IMR-90 (cell line): ENCODE measurements around the gene PRKRIP1. TPM values are rescaled to one million over a fixed set of nuclear protein-coding genes. Genes with fewer than 3 reads are reported as not detected.

Source experiments
- ATAC-seq: fragments of 200-7000 bp; cut with Tn5 transposase; 2 replicates; pipeline ENCODE4 v1.9.1; 2020; ENCODE audit warnings: low read depth, mild to moderate bottlenecking, moderate library complexity
- BruUV-seq: library from RNA; stranded (reverse); fragments of 400-500 nt; replicated peaks from 2 replicates; lab custom pipeline; 2021; lab: Mats Ljungman, UMichigan
- CTCF ChIA-PET: fragments of 300-600 bp; formaldehyde crosslinking; extraction: SDS; loops from one replicate; lab custom pipeline; 2021; ENCODE audit warnings: antibody characterized with exemption; lab: Yijun Ruan, JAX
- POLR2A ChIA-PET: fragments of 300-600 bp; sonication (Branson Sonifier 250); formaldehyde crosslinking; loops from one replicate; lab custom pipeline; 2022; ENCODE audit warnings: antibody characterized with exemption; ENCODE audit not compliant: unreplicated experiment; lab: Charles Lee
- DNase-seq: peaks from one replicate; pipeline ENCODE4 v3.0.0; 2013
- H2AFZ ChIP-seq: replicated peaks from 2 replicates; pipeline ENCODE3; 2013; ENCODE audit warnings: low read length, mild to moderate bottlenecking; ENCODE audit not compliant: poor library complexity
- H2AK5ac ChIP-seq: 2 replicates; pipeline ENCODE4 v1.6.1; 2013; ENCODE audit warnings: low read depth, low read length, inconsistent platforms
- H2AK9ac ChIP-seq: replicated peaks from 2 replicates; pipeline ENCODE3; 2013; ENCODE audit warnings: mild to moderate bottlenecking, low read depth, low read length, moderate library complexity; ENCODE audit not compliant: poor library complexity
- H2BK120ac ChIP-seq: 2 replicates; pipeline ENCODE4 v1.6.1; 2013; ENCODE audit warnings: low read depth, low read length, inconsistent platforms
- H2BK15ac ChIP-seq: 3 replicates; pipeline ENCODE4 v1.6.1; 2013; ENCODE audit warnings: low read depth, low read length, inconsistent platforms
- H2BK20ac ChIP-seq: 2 replicates; pipeline ENCODE4 v1.6.1; 2013; ENCODE audit warnings: low read depth, mild to moderate bottlenecking, inconsistent platforms, low read length, moderate library complexity
- H2BK5ac ChIP-seq: 2 replicates; pipeline ENCODE4 v1.6.1; 2013; ENCODE audit warnings: mild to moderate bottlenecking, low read depth, low read length, inconsistent platforms; ENCODE audit not compliant: poor library complexity, severe bottlenecking
- H3K14ac ChIP-seq: replicated peaks from 2 replicates; pipeline ENCODE4 v1.6.1; 2013; ENCODE audit warnings: low read depth, low read length, inconsistent platforms
- H3K18ac ChIP-seq: 2 replicates; pipeline ENCODE4 v1.6.1; 2013; ENCODE audit warnings: low read depth, low read length, control low read depth
- H3K23ac ChIP-seq: 2 replicates; pipeline ENCODE4 v1.6.1; 2013; ENCODE audit warnings: low read depth, low read length, inconsistent platforms
- H3K27ac ChIP-seq: 2 replicates; pipeline ENCODE4 v1.5.1; 2013; ENCODE audit warnings: mild to moderate bottlenecking, control low read depth, low read length; ENCODE audit not compliant: insufficient read depth
- H3K27me3 ChIP-seq: 2 replicates; pipeline ENCODE4 v1.6.1; 2013; ENCODE audit warnings: low read length; ENCODE audit not compliant: control insufficient read depth, insufficient read depth
- H3K36me3 ChIP-seq: 2 replicates; pipeline ENCODE4 v1.6.1; 2013; ENCODE audit warnings: low read length, mixed read lengths; ENCODE audit not compliant: control insufficient read depth, insufficient read depth
- H3K4ac ChIP-seq: 2 replicates; pipeline ENCODE4 v1.6.1; 2013; ENCODE audit warnings: low read depth, low read length, inconsistent platforms
- H3K4me1 ChIP-seq: 2 replicates; pipeline ENCODE4 v1.6.1; 2013; ENCODE audit warnings: low read length, mixed read lengths; ENCODE audit not compliant: control insufficient read depth, insufficient read depth
- H3K4me2 ChIP-seq: 2 replicates; pipeline ENCODE4 v1.6.1; 2013; ENCODE audit warnings: low read depth, mild to moderate bottlenecking, control low read depth, low read length, moderate library complexity
- H3K4me3 ChIP-seq: 2 replicates; pipeline ENCODE4 v1.5.1; 2013; ENCODE audit warnings: low read depth, mild to moderate bottlenecking, control low read depth, low read length, moderate library complexity; ENCODE audit not compliant: insufficient read depth
- H3K56ac ChIP-seq: 2 replicates; pipeline ENCODE4 v1.6.1; 2013; ENCODE audit warnings: low read length, inconsistent platforms; ENCODE audit not compliant: insufficient read depth; ENCODE audit errors: extremely low read depth
- H3K79me1 ChIP-seq, 2 experiments: 2 replicates each; pipeline ENCODE4 v1.6.1; 2013; ENCODE audit warnings: low read length in 2 of 2, inconsistent platforms in 1 of 2, low read depth in 1 of 2
- H3K9ac ChIP-seq: 2 replicates; pipeline ENCODE4 v1.6.1; 2013; ENCODE audit warnings: low read depth, low read length, control low read depth
- H3K9me1 ChIP-seq: 2 replicates; pipeline ENCODE4 v1.6.1; 2013; ENCODE audit warnings: low read length, inconsistent platforms; ENCODE audit not compliant: insufficient read depth
- H3K9me3 ChIP-seq: 2 replicates; pipeline ENCODE4 v1.6.1; 2013; ENCODE audit warnings: low read length; ENCODE audit not compliant: control insufficient read depth, insufficient read depth
- H4K20me1 ChIP-seq: 2 replicates; pipeline ENCODE4 v1.6.1; 2013; ENCODE audit warnings: low read length, inconsistent platforms; ENCODE audit not compliant: insufficient read depth
- H4K5ac ChIP-seq: 2 replicates; pipeline ENCODE4 v1.6.1; 2013; ENCODE audit warnings: mild to moderate bottlenecking, low read depth, low read length, control low read depth
- H4K8ac ChIP-seq, 2 experiments: 2 replicates each; pipeline ENCODE4 v1.6.1; 2013; ENCODE audit warnings: low read depth in 2 of 2, low read length in 2 of 2, control low read depth in 1 of 2, inconsistent platforms in 1 of 2
- H4K91ac ChIP-seq: 2 replicates; pipeline ENCODE4 v1.6.1; 2013; ENCODE audit warnings: low read depth, low read length, inconsistent platforms; ENCODE audit not compliant: insufficient read depth
- CEBPB ChIP-seq: IDR thresholded peaks from 2 replicates; pipeline ENCODE4 v1.6.1; 2012; ENCODE audit warnings: low read depth, low read length, improper control_type of control experiment
- CHD1 ChIP-seq: IDR thresholded peaks from 2 replicates; pipeline ENCODE4 v1.6.1; 2012; ENCODE audit warnings: low read depth, low read length, improper control_type of control experiment
- CTCF ChIP-seq: conservative IDR thresholded peaks from 2 replicates; pipeline ENCODE4 v1.5.1; 2012; ENCODE audit warnings: mild to moderate bottlenecking, low read depth, low read length, improper control_type of control experiment
- MAFK ChIP-seq: IDR thresholded peaks from 2 replicates; pipeline ENCODE4 v1.6.1; 2012; ENCODE audit warnings: low read depth, low read length, improper control_type of control experiment
- MAZ ChIP-seq: IDR thresholded peaks from 2 replicates; pipeline ENCODE4 v1.6.1; 2012; ENCODE audit warnings: low read depth, mild to moderate bottlenecking, low read length, improper control_type of control experiment, moderate library complexity, borderline replicate concordance
- RCOR1 ChIP-seq: IDR thresholded peaks from 2 replicates; pipeline ENCODE4 v1.6.1; 2012; ENCODE audit warnings: mild to moderate bottlenecking, low read length, improper control_type of control experiment; ENCODE audit not compliant: insufficient replicate concordance
- RFX5 ChIP-seq: IDR thresholded peaks from 2 replicates; pipeline ENCODE4 v1.8.0; 2012; ENCODE audit warnings: low read depth, mild to moderate bottlenecking, low read length, moderate library complexity
- USF2 ChIP-seq: fragments of 150-350 bp; IDR thresholded peaks from 2 replicates; pipeline ENCODE4 v1.6.1; 2017; ENCODE audit warnings: mild to moderate bottlenecking, antibody characterized with exemption, low read length, low read depth
- WGBS, 2 experiments: methylation state at CpG; one replicate each; pipeline versions ENCODE4 v1.1.5 to v1.1.7; 2013; ENCODE audit warnings: missing lambda C conversion rate in 2 of 2; ENCODE audit not compliant: insufficient read length in 1 of 2; ENCODE audit errors: extremely low coverage in 2 of 2; 5-methylcytosine and 5-hydroxymethylcytosine counted together
- dilution Hi-C: fragments of 300-500 bp; cut with HindIII; formaldehyde crosslinking; loops from one replicate; pipeline ENCODE4 v1.14.3; 2018; ENCODE audit warnings: low sequenced_read_pairs; ENCODE audit not compliant: unreplicated experiment
- in situ Hi-C: fragments of 300-500 bp; cut with MboI; formaldehyde crosslinking; loops from 3 replicates; pipeline ENCODE4 v1.14.3; 2019; ENCODE audit warnings: low sequenced_read_pairs, inconsistent platforms, mixed read lengths
- intact Hi-C: fragments of 100-400 bp; cut with micrococcal nuclease; formaldehyde crosslinking; loops from 2 replicates; pipeline ENCODE4 v1.10.0; 2022
- polyA plus RNA-seq, 3 experiments: library from polyadenylated mRNA; depleted of rRNA; stranded (reverse); fragments of >200 nt; gene quantifications; 2 replicates each; pipeline ENCODE4 v1.2.3, GENCODE V29; 2012; ENCODE audit warnings: low replicate concordance in 1 of 3
- total RNA-seq: library from RNA; depleted of rRNA; stranded (reverse); fragments of >200 nt; gene quantifications from 2 replicates; pipeline ENCODE4 v1.2.3, GENCODE V29; 2012

PRKRIP1 gene
- total and polyA plus RNA-seq, 2 of the 4 experiments (the other 2 are of a cell fraction) = 6.5 to 21.6 TPM

DNA sequence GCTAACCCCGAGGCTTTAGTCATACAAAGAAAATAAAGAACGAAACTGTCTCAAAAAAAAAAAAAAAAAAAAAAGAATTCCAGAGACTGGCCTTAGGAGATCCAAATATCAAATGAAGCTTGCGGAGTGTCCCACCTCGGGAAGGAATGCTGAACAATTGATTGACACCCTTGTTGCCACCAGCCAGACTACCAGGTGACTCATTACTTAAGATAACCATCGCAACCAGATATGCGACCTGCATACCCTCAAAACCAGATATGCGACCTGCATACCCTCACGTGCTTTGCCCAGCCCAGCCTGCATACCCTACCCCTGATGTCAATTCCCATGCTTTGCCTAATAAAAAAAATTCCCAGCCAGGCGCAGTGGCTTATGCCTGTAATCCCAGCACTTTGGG, 2.7 kb upstream of the PRKRIP1 start:
- Histone ChIP-seq H2BK15ac (no peak overlapping the region), H3K56ac (no peak overlapping the region), H2AK9ac (no peak overlapping the region), H3K4ac (no peak overlapping the region), H3K4me2 (no peak overlapping the region), H3K9ac (no peak overlapping the region), H3K23ac (no peak overlapping the region), H3K4me1 (peaks cover 5% of the 10 kb centered on the region), H3K4me3 (no peak overlapping the region), H4K91ac (no peak overlapping the region), H3K27ac (no peak overlapping the region), H3K14ac (no peak overlapping the region), H3K79me1 (peaks cover 17 to 38% of the 10 kb centered on the region in 2 experiments), H3K27me3 (no peaks in the 10 kb centered on the region), H3K18ac (no peak overlapping the region), H2BK120ac (no peak overlapping the region), H3K9me3 (no peaks in the 10 kb centered on the region), H2BK5ac (no peak overlapping the region), H3K36me3 (peaks cover 13% of the 10 kb centered on the region), H4K5ac (no peak overlapping the region), H4K20me1 (peaks cover 6% of the 10 kb centered on the region), H2BK20ac (no peak overlapping the region), H3K9me1 (no peaks in the 10 kb centered on the region), H2AFZ (no peak overlapping the region), H4K8ac (no peak overlapping the region), H2AK5ac (no peak overlapping the region)
- no peak for TF ChIP-seq MAZ
- no peak for TF ChIP-seq CTCF
- TF ChIP-seq CHD1 = no peak
- TF ChIP-seq CEBPB = no peak
- TF ChIP-seq USF2 = no peak
- no peak for TF ChIP-seq MAFK
- no peak for TF ChIP-seq RCOR1
- TF ChIP-seq RFX5 = no peak
- intact Hi-C loops = no loop called here
- POLR2A ChIA-PET = no interaction called here
- dilution Hi-C loops = no loop called here
- WGBS, 2 experiments = no CpG with 5 or more reads among the region's 9 CpGs
- in situ Hi-C loops = loop anchor here (5.0 kb wide), 1 partner anchor 111 kb away; no protein-coding TSS in a partner anchor
- DNase-seq (no peak), ATAC-seq (no peak)
- BruUV-seq = no TSS peak
- CTCF ChIA-PET = no interaction called here
